ENCODE results near the gene HS6ST3.

DNA sequence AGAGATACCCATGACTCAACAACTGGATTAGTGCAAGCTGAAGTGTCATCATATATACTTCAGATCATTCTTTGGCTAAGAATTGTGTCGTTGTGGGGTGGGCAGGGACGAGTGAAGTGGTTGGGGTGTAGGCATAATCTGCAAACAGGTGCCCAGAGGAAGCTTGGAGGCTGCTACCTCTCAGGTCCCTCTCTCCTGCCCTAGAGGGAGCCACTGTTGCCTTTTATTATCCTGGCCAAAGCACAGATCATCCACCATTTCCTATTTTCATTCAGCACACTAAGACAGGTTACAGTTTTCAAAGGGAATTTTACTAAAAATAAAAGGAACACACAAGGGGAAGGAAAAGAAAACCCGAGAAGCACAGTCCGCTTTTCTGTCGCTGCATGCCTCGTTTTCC is 126.6 kb downstream of the HS6ST3 start:
- TF ChIP-seq POLR2AphosphoS5 (IDR thresholded peaks at IDR 0.05; ENCODE audit: low read depth, low read length) (no peak), POLR2A (IDR thresholded peaks at IDR 0.05; ENCODE audit: low read depth, low read length) (no peak), TAF1 (IDR thresholded peaks at IDR 0.05; ENCODE audit: borderline replicate concordance, low read depth, low read length) (no peak)

Data from GM12892 (cell line).